GM12878 (cell line): ENCODE data around the gene SLC6A8. TPM values are rescaled to one million over a fixed set of nuclear protein-coding genes. Genes with fewer than 3 reads are reported as not detected.
"Not testable (repeated sequence)": the region's sequence is repeated elsewhere in the genome, so short reads cannot be mapped to it uniquely, and the experiment has no call there.

Experiments
- ATAC-seq: fragments of 200-7000 bp; cut with Tn5 transposase; 3 replicates; pipeline ENCODE4 v1.9.1; 2020; ENCODE audit warnings: mild to moderate bottlenecking, moderate library complexity
- BruUV-seq: library from RNA; stranded (reverse); fragments of 400-500 nt; replicated peaks from 2 replicates; lab custom pipeline; 2021; lab: Mats Ljungman, UMichigan
- CTCF ChIA-PET: fragments of 300-600 bp; sonication (Branson Sonifier 250); formaldehyde crosslinking; extraction: SDS; loops from one replicate; lab custom pipeline; 2021; ENCODE audit warnings: inconsistent platforms; lab: Yijun Ruan, JAX
- POLR2A ChIA-PET: fragments of 350-600 bp; formaldehyde crosslinking; extraction: SDS; loops from one replicate; lab custom pipeline; 2021; ENCODE audit warnings: inconsistent platforms; lab: Charles Lee
- RAD21 ChIA-PET: fragments of 300-600 bp; sonication (Branson Sonifier 250); formaldehyde crosslinking; loops from one replicate; lab custom pipeline; 2023; ENCODE audit warnings: antibody characterized with exemption; ENCODE audit not compliant: unreplicated experiment; lab: Charles Lee
- SMC1A ChIA-PET: fragments of 300-600 bp; sonication (Branson Sonifier 250); formaldehyde crosslinking; loops from one replicate; lab custom pipeline; 2023; ENCODE audit not compliant: unreplicated experiment, uncharacterized antibody; lab: Charles Lee
- DNase-seq: peaks from one replicate; pipeline ENCODE4 v3.0.0-alpha.2; 2011; ENCODE audit warnings: low read depth, low spot score
- FAIRE-seq: peaks from 3 replicates; lab custom pipeline; 2011; peaks lifted over from hg19 to GRCh38; lab: Jason Lieb, UNC
- H2AFZ ChIP-seq: 2 replicates; pipeline ENCODE4 v1.6.0; 2011; ENCODE audit warnings: low read depth, low read length, control low read depth; ENCODE audit not compliant: control insufficient read depth
- H3K27ac ChIP-seq: 2 replicates; pipeline ENCODE4 v1.5.1; 2011; ENCODE audit warnings: control low read depth; ENCODE audit not compliant: control insufficient read depth, insufficient read depth
- H3K27me3 ChIP-seq, 2 experiments: replicated peaks in 1 of 2; 2 replicates each; pipeline versions ENCODE4 v1.6.0 to v1.6.1; 2011; ENCODE audit warnings: low read length in 1 of 2; ENCODE audit not compliant: control insufficient read depth in 2 of 2, insufficient read depth in 2 of 2
- H3K36me3 ChIP-seq, 2 experiments: 2 replicates each; pipeline ENCODE4 v1.5.1; 2011; ENCODE audit warnings: low read length in 1 of 2; ENCODE audit not compliant: control insufficient read depth in 2 of 2, insufficient read depth in 2 of 2
- H3K4me1 ChIP-seq: 2 replicates; pipeline ENCODE4 v1.6.1; 2011; ENCODE audit warnings: mild to moderate bottlenecking, low read length, moderate library complexity, mixed read lengths; ENCODE audit not compliant: control insufficient read depth, insufficient read depth
- H3K4me2 ChIP-seq: 2 replicates; pipeline ENCODE4 v1.6.0; 2011; ENCODE audit warnings: control low read depth; ENCODE audit not compliant: control insufficient read depth, insufficient read depth
- H3K4me3 ChIP-seq: fragments of 200-600 bp; sonication (generic); 2 replicates; pipeline ENCODE4 v1.5.1; 2016
- H3K79me2 ChIP-seq: 2 replicates; pipeline ENCODE4 v1.6.0; 2011; ENCODE audit warnings: low read length; ENCODE audit not compliant: control insufficient read depth, insufficient read depth
- H3K9ac ChIP-seq: 2 replicates; pipeline ENCODE4 v1.8.0; 2011; ENCODE audit warnings: low read length, control low read depth, mixed read lengths; ENCODE audit not compliant: control insufficient read depth, insufficient read depth
- H3K9me3 ChIP-seq: replicated peaks from 3 replicates; pipeline ENCODE4 v1.5.1; 2011; ENCODE audit warnings: mild to moderate bottlenecking, low read length; ENCODE audit not compliant: control insufficient read depth, insufficient read depth
- H4K20me1 ChIP-seq: 2 replicates; pipeline ENCODE4 v1.6.0; 2011; ENCODE audit not compliant: control insufficient read depth, insufficient read depth
- ATF2 ChIP-seq: IDR thresholded peaks from 2 replicates; pipeline ENCODE4 v1.6.1; 2012; ENCODE audit warnings: low read length, inconsistent platforms
- BHLHE40 ChIP-seq, 2 experiments: fragments of 450-650 bp in 1 of 2; IDR thresholded peaks; 2 replicates each; pipeline ENCODE4 v1.6.1; 2011 to 2017; ENCODE audit warnings: low read depth in 2 of 2, borderline replicate concordance in 1 of 2, improper control_type of control experiment in 1 of 2, low read length in 1 of 2, mild to moderate bottlenecking in 1 of 2
- CHD1 ChIP-seq: IDR thresholded peaks from 2 replicates; pipeline ENCODE4 v1.6.1; 2012; ENCODE audit warnings: low read depth, low read length, improper control_type of control experiment
- NRF1 ChIP-seq: conservative IDR thresholded peaks from 2 replicates; pipeline ENCODE4 v1.6.1; 2011; ENCODE audit warnings: mild to moderate bottlenecking, low read depth, low read length, improper control_type of control experiment
- SIN3A ChIP-seq: IDR thresholded peaks from 2 replicates; pipeline ENCODE4 v1.6.1; 2012; ENCODE audit warnings: low read depth, low read length, improper control_type of control experiment
- TCF7 ChIP-seq: IDR thresholded peaks from 2 replicates; pipeline ENCODE4 v1.6.1; 2014; ENCODE audit warnings: antibody characterized with exemption, borderline replicate concordance
- ZNF207 ChIP-seq: fragments of 450-650 bp; IDR thresholded peaks from 2 replicates; pipeline ENCODE4 v1.6.1; 2014; ENCODE audit warnings: antibody characterized with exemption, mild to moderate bottlenecking, borderline replicate concordance
- ZSCAN29 ChIP-seq: fragments of 450-650 bp; IDR thresholded peaks from 2 replicates; pipeline ENCODE4 v1.6.1; 2017; ENCODE audit warnings: mild to moderate bottlenecking, moderate library complexity
- WGBS: methylation state at CpG from one replicate; pipeline ENCODE4 v1.1.6; 2016; ENCODE audit warnings: low lambda C conversion rate; ENCODE audit not compliant: insufficient replicate concordance, insufficient coverage; ENCODE audit errors: missing lambda C conversion rate; 5-methylcytosine and 5-hydroxymethylcytosine counted together
- in situ Hi-C: fragments of 300-500 bp; cut with MboI; formaldehyde crosslinking; loops from 9 replicates; pipeline ENCODE4 v1.14.3; 2018; ENCODE audit warnings: mixed read lengths
- intact Hi-C: fragments of 100-400 bp; cut with micrococcal nuclease; formaldehyde crosslinking; loops from one replicate; pipeline ENCODE4 v1.14.2; 2022; ENCODE audit not compliant: unreplicated experiment
- polyA plus RNA-seq, 11 experiments: library from polyadenylated mRNA; depleted of rRNA in 4 of 11; unstranded in 6 of 11; stranded (reverse) in 5 of 11; fragments of >200 nt; fragmentation: Nextera tagmentation in 4 of 11; fragmentation: Illumina TruSeq in 1 of 11; extraction: Ambion mirVana in 4 of 11; extraction: Trizol in 1 of 11; gene quantifications; 1 replicate in 1 of 11; 2 replicates in 10 of 11; pipeline versions ENCODE4 v1.2.1 to v1.2.3, GENCODE V29; 2011 to 2016; ENCODE audit warnings: inconsistent platforms in 2 of 11, missing spikeins in 2 of 11, low read depth in 1 of 11
- total RNA-seq, 4 experiments: library from RNA; depleted of rRNA in 3 of 4; stranded (reverse); fragments of >200 nt in 3 of 4; fragmentation: Illumina TruSeq in 1 of 4; extraction: Trizol in 1 of 4; gene quantifications; 2 replicates each; pipeline versions ENCODE4 v1.2.1 to v1.2.3, GENCODE V29; 2013 to 2021

SLC6A8 gene
- total and polyA plus RNA-seq, 10 of the 15 experiments (the other 5 are each of a cell fraction or from before 2014, with no cell fraction given) = 0.01 to 0.72 (median 0.17) TPM; not detected in 6

GRCh38 chrX:153696986-153697722, 9.4 kb downstream of the SLC6A8 start:
- H3K9ac ChIP-seq, BruUV-seq, intact Hi-C loops, H3K36me3 ChIP-seq, POLR2A ChIA-PET, H3K9me3 ChIP-seq, H3K79me2 ChIP-seq, SMC1A ChIA-PET, CTCF ChIA-PET, H3K4me3 ChIP-seq, H2AFZ ChIP-seq, H3K27ac ChIP-seq, in situ Hi-C loops, FAIRE-seq, H4K20me1 ChIP-seq, ATAC-seq, H3K4me2 ChIP-seq, RAD21 ChIA-PET, DNase-seq, H3K27me3 ChIP-seq, H3K4me1 ChIP-seq: not testable (repeated sequence)
- WGBS = 69% methylated on average over 16 of the region's 16 CpGs

DNA sequence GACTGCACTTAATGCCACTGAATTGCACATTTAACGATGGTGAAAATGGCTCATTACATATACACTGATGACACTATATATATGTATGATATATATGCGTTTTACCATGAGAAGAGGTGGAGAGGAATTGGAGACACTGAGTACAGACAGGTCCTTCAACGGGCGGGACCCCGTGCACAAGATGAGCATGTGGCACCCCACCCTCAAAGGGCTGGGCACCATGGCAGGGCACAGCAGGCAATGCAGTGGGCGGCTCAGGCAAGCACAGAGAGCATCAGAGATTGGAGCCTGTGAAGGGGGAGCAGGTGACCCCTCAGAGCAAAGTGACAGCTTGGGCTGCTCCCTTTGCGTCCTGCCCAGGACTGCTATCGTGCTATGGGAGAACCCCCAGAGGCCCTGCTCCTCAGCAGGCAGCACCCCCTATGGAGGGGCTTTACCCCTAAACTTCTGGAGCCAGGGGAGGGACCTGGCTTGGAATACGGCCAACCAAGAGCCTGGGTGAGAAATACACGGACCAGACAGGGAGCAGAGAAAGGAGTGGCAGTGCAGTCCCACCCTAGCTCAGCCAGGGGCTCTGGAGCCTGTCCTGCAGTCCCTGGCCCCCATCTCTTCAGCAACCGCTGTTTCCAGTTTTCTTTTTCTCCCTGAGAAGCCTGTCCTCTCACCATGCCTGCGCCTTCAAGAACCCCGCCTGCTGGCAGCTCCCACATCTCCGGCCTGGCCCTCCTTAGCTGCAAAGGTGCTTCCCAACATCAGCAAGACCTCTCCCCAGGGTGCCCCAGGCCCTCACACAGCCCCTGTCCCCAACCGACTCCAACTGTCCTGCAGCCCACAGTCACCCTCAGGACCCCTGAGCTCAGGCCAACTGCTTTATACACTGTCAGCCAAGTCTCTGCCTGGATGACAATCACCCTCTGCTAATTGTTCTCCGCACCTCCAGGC, 10.5 kb downstream of the SLC6A8 start:
- ChIA-PET RAD21 (no interaction called here), SMC1A (no interaction called here), POLR2A (no interaction called here), CTCF (no interaction called here)
- Histone ChIP-seq H3K4me3 (no peak overlapping the region), H3K4me2 (no peak overlapping the region), H3K36me3 (peaks cover 0 to 2% of the 10 kb centered on the region in 2 experiments; a peak in 2 of 4 replicates), H4K20me1 (no peaks in the 10 kb centered on the region), H3K9me3 (no peaks in the 10 kb centered on the region), H3K27ac (no peak overlapping the region), H3K9ac (no peak overlapping the region), H2AFZ (no peak overlapping the region), H3K79me2 (no peaks in the 10 kb centered on the region), H3K4me1 (no peaks in the 10 kb centered on the region), H3K27me3 (no peaks in the 10 kb centered on the region)
- DNase-seq (no peak), FAIRE-seq (no peak), ATAC-seq (no peak)
- BruUV-seq = no TSS peak
- intact Hi-C loops = no loop called here
- in situ Hi-C loops = no loop called here
- WGBS = 60% methylated on average over 15 of the region's 16 CpGs
- TF ChIP-seq SIN3A = no peak
- TF ChIP-seq BHLHE40 (IDR thresholded peaks at IDR 0.05; ENCODE audit: borderline replicate concordance in 1 of 2, low read depth in 2 of 2, low read length in 1 of 2) = no peak
- no peak for TF ChIP-seq TCF7
- TF ChIP-seq ZNF207 = no peak
- TF ChIP-seq NRF1 = no peak
- TF ChIP-seq ZSCAN29 = no peak
- no peak for TF ChIP-seq CHD1
- no peak for TF ChIP-seq ATF2
